GM21576 (cell line): ENCODE measurements around the gene TNS1.

Experiments
- ATAC-seq: cut with Tn5 transposase; IDR thresholded peaks from one replicate; pipeline ENCODE4 v1.9.1; 2021; ENCODE audit warnings: mild to moderate bottlenecking, moderate library complexity; ENCODE audit not compliant: unreplicated experiment

The TNS1 gene

GRCh38 chr2:217755027-217755745 lies 247.6 kb downstream of the TNS1 start:
- no peak for ATAC-seq

GRCh38 chr2:217753460-217754200 lies 249.2 kb downstream of the TNS1 start:
- no peak for ATAC-seq

- no peak for ATAC-seq
These were observed 249.9 kb downstream of the TNS1 start for GRCh38 chr2:217752714-217753459.

GRCh38 chr2:217751952-217752351 lies 250.8 kb downstream of the TNS1 start:
- ATAC-seq: no peak

- ATAC-seq: no peak
These were observed 251.6 kb downstream of the TNS1 start for GRCh38 chr2:217751192-217751591.
